ENCODE data around the gene TACC2.

TACC2 gene

GRCh38 chr10:122191936-122192541, 203.1 kb downstream of the TACC2 start:
- no peak overlapping the region for H3K4me3 ChIP-seq (ENCODE audit: low read depth, low read length)
- no peak for TF ChIP-seq CTCF (IDR thresholded peaks at IDR 0.05; ENCODE audit: low read depth, low read length, missing control alignments)
- no peak for DNase-seq (ENCODE audit: low read depth)
- in situ Hi-C loops (cut with HindIII; ENCODE audit: low sequenced_read_pairs): no loop called here

- no peak for DNase-seq (ENCODE audit: low read depth)
- in situ Hi-C loops (cut with HindIII; ENCODE audit: low sequenced_read_pairs): no loop called here
- no peak overlapping the region for H3K4me3 ChIP-seq (ENCODE audit: low read depth, low read length)
- TF ChIP-seq CTCF (IDR thresholded peaks at IDR 0.05; ENCODE audit: low read depth, low read length, missing control alignments): no peak
Measured at GRCh38 chr10:122194251-122194650, 205.3 kb downstream of the TACC2 start.

- no peak for DNase-seq (ENCODE audit: low read depth)
- H3K4me3 ChIP-seq (ENCODE audit: low read depth, low read length): no peak overlapping the region
- in situ Hi-C loops (cut with HindIII; ENCODE audit: low sequenced_read_pairs): no loop called here
- no peak for TF ChIP-seq CTCF (IDR thresholded peaks at IDR 0.05; ENCODE audit: low read depth, low read length, missing control alignments)
Measured at GRCh38 chr10:122196218-122196617, 207.3 kb downstream of the TACC2 start.

- no peak for TF ChIP-seq CTCF (IDR thresholded peaks at IDR 0.05; ENCODE audit: low read depth, low read length, missing control alignments)
- in situ Hi-C loops (cut with HindIII; ENCODE audit: low sequenced_read_pairs): no loop called here
- no peak for DNase-seq (ENCODE audit: low read depth)
- no peak overlapping the region for H3K4me3 ChIP-seq (ENCODE audit: low read depth, low read length)
Measured at GRCh38 chr10:122197611-122198222, 208.8 kb downstream of the TACC2 start.

- DNase-seq (ENCODE audit: low read depth): no peak
- H3K4me3 ChIP-seq (ENCODE audit: low read depth, low read length): no peak overlapping the region
- in situ Hi-C loops (cut with HindIII; ENCODE audit: low sequenced_read_pairs): no loop called here
- no peak for TF ChIP-seq CTCF (IDR thresholded peaks at IDR 0.05; ENCODE audit: low read depth, low read length, missing control alignments)
Measured at GRCh38 chr10:122198631-122199030, 209.7 kb downstream of the TACC2 start.

GRCh38 chr10:122199070-122199469, 210.1 kb downstream of the TACC2 start:
- no peak for TF ChIP-seq CTCF (IDR thresholded peaks at IDR 0.05; ENCODE audit: low read depth, low read length, missing control alignments)
- in situ Hi-C loops (cut with HindIII; ENCODE audit: low sequenced_read_pairs): no loop called here
- H3K4me3 ChIP-seq (ENCODE audit: low read depth, low read length): no peak overlapping the region
- no peak for DNase-seq (ENCODE audit: low read depth)

All from astrocyte of the cerebellum (primary cell).